Panc1 (cell line): Measurements from ENCODE around the gene PRR35. TPM values are rescaled to one million over a fixed set of nuclear protein-coding genes. Genes with fewer than 3 reads are reported as not detected.

ENCODE experiments used
- ATAC-seq: fragments of 200-7000 bp; cut with Tn5 transposase; 2 replicates; pipeline ENCODE4 v1.9.1; 2020; ENCODE audit warnings: mild to moderate bottlenecking, moderate library complexity
- BruUV-seq: library from RNA; stranded (reverse); fragments of 400-500 nt; replicated peaks from 2 replicates; lab custom pipeline; 2021; lab: Mats Ljungman, UMichigan
- CTCF ChIA-PET: fragments of 300-600 bp; sonication (Branson Sonifier 250); formaldehyde crosslinking; loops from one replicate; lab custom pipeline; 2022; ENCODE audit warnings: antibody characterized with exemption; lab: Charles Lee
- POLR2A ChIA-PET: fragments of 300-600 bp; sonication (Branson Sonifier 250); formaldehyde crosslinking; loops from one replicate; lab custom pipeline; 2022; ENCODE audit warnings: antibody characterized with exemption; lab: Charles Lee
- DNase-seq: peaks from one replicate; pipeline ENCODE4 v3.0.0-alpha.2; 2010; ENCODE audit warnings: low read depth, low spot score
- H3K27ac ChIP-seq: 2 replicates; pipeline ENCODE4 v1.5.1; 2011; ENCODE audit warnings: mild to moderate bottlenecking, low read length, inconsistent platforms
- H3K27me3 ChIP-seq: fragments of 200-500 bp; sonication (Bioruptor generic); 2 replicates; pipeline ENCODE4 v1.6.0; 2014; ENCODE audit warnings: low read length, inconsistent platforms; ENCODE audit not compliant: control insufficient read depth, insufficient read depth
- H3K36me3 ChIP-seq: fragments of 200-500 bp; sonication (Bioruptor generic); 2 replicates; pipeline ENCODE4 v1.5.1; 2014; ENCODE audit warnings: inconsistent platforms, mild to moderate bottlenecking, low read length, moderate library complexity; ENCODE audit not compliant: control insufficient read depth, insufficient read depth
- H3K4me1 ChIP-seq: 2 replicates; pipeline ENCODE4 v1.5.1; 2011; ENCODE audit warnings: inconsistent platforms, mild to moderate bottlenecking, low read length, moderate library complexity; ENCODE audit not compliant: control insufficient read depth, insufficient read depth
- H3K4me3 ChIP-seq, 2 experiments: 2 replicates each; pipeline ENCODE4 v1.5.1; 2011 to 2012; ENCODE audit warnings: low read depth in 2 of 2, low read length in 2 of 2, mild to moderate bottlenecking in 2 of 2, inconsistent platforms in 1 of 2, moderate library complexity in 1 of 2
- H3K9me3 ChIP-seq: fragments of 200-500 bp; sonication (Bioruptor generic); 2 replicates; pipeline ENCODE4 v1.5.1; 2014; ENCODE audit warnings: low read depth, mild to moderate bottlenecking, inconsistent platforms, low read length, moderate library complexity; ENCODE audit not compliant: control insufficient read depth, insufficient read depth
- CTCF ChIP-seq: fragments of 450-650 bp; IDR thresholded peaks from 2 replicates; pipeline ENCODE4 v1.5.1; 2017; ENCODE audit warnings: mild to moderate bottlenecking
- POLR2AphosphoS5 ChIP-seq: IDR thresholded peaks from 2 replicates; pipeline ENCODE4 v1.6.1; 2012; ENCODE audit warnings: mild to moderate bottlenecking, low read depth, low read length, moderate library complexity
- SIN3A ChIP-seq: IDR thresholded peaks from 2 replicates; pipeline ENCODE4 v1.6.1; 2012; ENCODE audit warnings: low read depth, mild to moderate bottlenecking, low read length, moderate library complexity, borderline replicate concordance; ENCODE audit not compliant: insufficient read depth
- TCF7L2 ChIP-seq: IDR thresholded peaks from 2 replicates; pipeline ENCODE4 v1.6.1; 2011; ENCODE audit warnings: mild to moderate bottlenecking, low read depth, low read length, inconsistent platforms
- in situ Hi-C: cut with HindIII; loops from 2 replicates; pipeline ENCODE4 v1.10.0; 2016; ENCODE audit warnings: low sequenced_read_pairs, low pct_unique_long_range_greater_than_20kb
- intact Hi-C: fragments of 100-400 bp; cut with micrococcal nuclease; formaldehyde crosslinking; loops from one replicate; pipeline ENCODE4 v1.10.0; 2022; ENCODE audit not compliant: unreplicated experiment
- total RNA-seq: library from RNA; stranded (reverse); gene quantifications from one replicate; pipeline ENCODE4 v1.2.1, GENCODE V29; 2021; ENCODE audit not compliant: unreplicated experiment
- TF ChIP-seq, protein P1 (sequence below), 2 experiments: IDR thresholded peaks; 2 replicates each; pipeline ENCODE4 v1.6.1; 2011 to 2012; ENCODE audit warnings: low read depth in 2 of 2, control low read depth in 1 of 2, low read length in 1 of 2, mild to moderate bottlenecking in 1 of 2, moderate library complexity in 1 of 2; ENCODE audit not compliant: insufficient read depth in 1 of 2

Gene PRR35
- total RNA-seq, 1 experiment from 2014 or later = 2.2 TPM

DNA sequence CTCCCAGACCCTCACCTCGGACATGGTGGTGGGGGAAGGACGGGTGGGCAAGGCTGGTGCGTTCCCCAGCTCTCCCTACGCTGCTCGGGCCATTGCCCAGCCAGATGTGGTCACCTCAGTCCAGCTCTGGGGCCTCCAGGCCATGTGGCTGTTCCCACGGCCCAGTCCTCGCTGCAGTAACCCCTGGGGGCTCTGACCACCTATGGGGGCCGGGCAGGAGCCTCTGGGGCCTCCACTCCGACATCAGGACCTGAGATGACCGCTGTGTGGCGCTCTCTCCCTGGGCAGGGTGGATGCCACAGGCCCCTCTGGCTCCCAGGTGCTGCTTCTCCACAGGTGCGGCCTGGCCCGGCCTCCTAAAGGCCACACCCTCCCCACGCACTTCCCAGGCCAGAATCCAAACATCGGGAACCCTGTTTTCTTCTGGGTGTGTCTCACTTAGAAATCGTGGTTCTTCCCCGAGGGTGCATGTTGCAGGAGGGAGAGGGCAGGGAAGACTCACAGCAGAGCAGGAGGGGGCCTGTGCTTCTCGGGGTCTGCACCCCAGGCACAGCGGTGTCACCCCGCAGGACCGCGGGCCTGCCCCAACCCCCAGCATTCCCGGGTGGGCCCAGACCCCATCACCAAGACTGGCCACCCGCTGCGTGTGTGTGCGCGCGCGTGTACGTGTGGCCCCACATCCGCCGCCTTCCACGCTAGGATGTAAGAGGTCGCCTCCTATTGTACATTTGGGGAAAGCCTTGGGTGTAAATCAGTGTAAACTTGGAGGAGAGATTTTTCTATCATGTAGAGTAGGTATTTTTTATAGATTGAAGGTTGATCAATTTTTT lies 38.6 kb upstream of the PRR35 start:
- Histone ChIP-seq H3K4me3 (no peak overlapping the region), H3K36me3 (no peaks in the 10 kb centered on the region), H3K27ac (no peak overlapping the region), H3K4me1 (peaks cover 28% of the 10 kb centered on the region), H3K27me3 (no peaks in the 10 kb centered on the region), H3K9me3 (no peaks in the 10 kb centered on the region)
- no peak for ATAC-seq
- in situ Hi-C loops (no loop called here), intact Hi-C loops (no loop called here)
- ChIA-PET CTCF (no interaction called here), POLR2A (no interaction called here)
- no TSS peak for BruUV-seq
- DNase-seq = no peak
- TF ChIP-seq TCF7L2 (no peak), POLR2AphosphoS5 (no peak; the same call in 1 of the 2 replicates), CTCF (no peak; the same call in 1 of the 2 replicates), SIN3A (no peak)
- TF ChIP-seq, protein P1, sequence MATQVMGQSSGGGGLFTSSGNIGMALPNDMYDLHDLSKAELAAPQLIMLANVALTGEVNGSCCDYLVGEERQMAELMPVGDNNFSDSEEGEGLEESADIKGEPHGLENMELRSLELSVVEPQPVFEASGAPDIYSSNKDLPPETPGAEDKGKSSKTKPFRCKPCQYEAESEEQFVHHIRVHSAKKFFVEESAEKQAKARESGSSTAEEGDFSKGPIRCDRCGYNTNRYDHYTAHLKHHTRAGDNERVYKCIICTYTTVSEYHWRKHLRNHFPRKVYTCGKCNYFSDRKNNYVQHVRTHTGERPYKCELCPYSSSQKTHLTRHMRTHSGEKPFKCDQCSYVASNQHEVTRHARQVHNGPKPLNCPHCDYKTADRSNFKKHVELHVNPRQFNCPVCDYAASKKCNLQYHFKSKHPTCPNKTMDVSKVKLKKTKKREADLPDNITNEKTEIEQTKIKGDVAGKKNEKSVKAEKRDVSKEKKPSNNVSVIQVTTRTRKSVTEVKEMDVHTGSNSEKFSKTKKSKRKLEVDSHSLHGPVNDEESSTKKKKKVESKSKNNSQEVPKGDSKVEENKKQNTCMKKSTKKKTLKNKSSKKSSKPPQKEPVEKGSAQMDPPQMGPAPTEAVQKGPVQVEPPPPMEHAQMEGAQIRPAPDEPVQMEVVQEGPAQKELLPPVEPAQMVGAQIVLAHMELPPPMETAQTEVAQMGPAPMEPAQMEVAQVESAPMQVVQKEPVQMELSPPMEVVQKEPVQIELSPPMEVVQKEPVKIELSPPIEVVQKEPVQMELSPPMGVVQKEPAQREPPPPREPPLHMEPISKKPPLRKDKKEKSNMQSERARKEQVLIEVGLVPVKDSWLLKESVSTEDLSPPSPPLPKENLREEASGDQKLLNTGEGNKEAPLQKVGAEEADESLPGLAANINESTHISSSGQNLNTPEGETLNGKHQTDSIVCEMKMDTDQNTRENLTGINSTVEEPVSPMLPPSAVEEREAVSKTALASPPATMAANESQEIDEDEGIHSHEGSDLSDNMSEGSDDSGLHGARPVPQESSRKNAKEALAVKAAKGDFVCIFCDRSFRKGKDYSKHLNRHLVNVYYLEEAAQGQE (IDR thresholded peaks at IDR 0.05; ENCODE audit: insufficient read depth in 1 of 2, low read depth in 2 of 2, low read length in 1 of 2) = no peak

GRCh38 chr16:522320-523096 lies 37.7 kb upstream of the PRR35 start:
- no peak for ATAC-seq
- intact Hi-C loops = no loop called here
- POLR2A ChIA-PET = no interaction called here

More at GRCh38 chr16:522320-523096, 37.7 kb upstream of the PRR35 start:
- H3K36me3 ChIP-seq = no peaks in the 10 kb centered on the region
- H3K4me1 ChIP-seq = peaks cover 30% of the 10 kb centered on the region
- no peak for TF ChIP-seq TCF7L2
- TF ChIP-seq, protein P1 (IDR thresholded peaks at IDR 0.05; ENCODE audit: insufficient read depth in 1 of 2, low read depth in 2 of 2, low read length in 1 of 2) = no peak
- 0 out of 2 replicates have a peak, but pooled peaks have one; percentile 4 for TF ChIP-seq POLR2AphosphoS5
- TF ChIP-seq SIN3A = no peak
- no peak for TF ChIP-seq CTCF
- no peaks in the 10 kb centered on the region for H3K9me3 ChIP-seq
- CTCF ChIA-PET = no interaction called here
- H3K27me3 ChIP-seq = no peaks in the 10 kb centered on the region
- DNase-seq = no peak
- no TSS peak for BruUV-seq
- in situ Hi-C loops = no loop called here
- H3K27ac ChIP-seq = 0 out of 2 replicates have a peak overlapping the region, but pooled peaks have one; percentile 23
- no peak overlapping the region for H3K4me3 ChIP-seq
